Measurements from ENCODE around the gene PPP1CC.

- TF ChIP-seq, protein P1, sequence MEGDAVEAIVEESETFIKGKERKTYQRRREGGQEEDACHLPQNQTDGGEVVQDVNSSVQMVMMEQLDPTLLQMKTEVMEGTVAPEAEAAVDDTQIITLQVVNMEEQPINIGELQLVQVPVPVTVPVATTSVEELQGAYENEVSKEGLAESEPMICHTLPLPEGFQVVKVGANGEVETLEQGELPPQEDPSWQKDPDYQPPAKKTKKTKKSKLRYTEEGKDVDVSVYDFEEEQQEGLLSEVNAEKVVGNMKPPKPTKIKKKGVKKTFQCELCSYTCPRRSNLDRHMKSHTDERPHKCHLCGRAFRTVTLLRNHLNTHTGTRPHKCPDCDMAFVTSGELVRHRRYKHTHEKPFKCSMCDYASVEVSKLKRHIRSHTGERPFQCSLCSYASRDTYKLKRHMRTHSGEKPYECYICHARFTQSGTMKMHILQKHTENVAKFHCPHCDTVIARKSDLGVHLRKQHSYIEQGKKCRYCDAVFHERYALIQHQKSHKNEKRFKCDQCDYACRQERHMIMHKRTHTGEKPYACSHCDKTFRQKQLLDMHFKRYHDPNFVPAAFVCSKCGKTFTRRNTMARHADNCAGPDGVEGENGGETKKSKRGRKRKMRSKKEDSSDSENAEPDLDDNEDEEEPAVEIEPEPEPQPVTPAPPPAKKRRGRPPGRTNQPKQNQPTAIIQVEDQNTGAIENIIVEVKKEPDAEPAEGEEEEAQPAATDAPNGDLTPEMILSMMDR (IDR thresholded peaks at IDR 0.05; ENCODE audit: poor library complexity, severe bottlenecking) = no peak
- TF ChIP-seq EP300 (conservative IDR thresholded peaks at IDR 0.05; ENCODE audit: poor library complexity, severe bottlenecking) (no peak), RAD21 (conservative IDR thresholded peaks at IDR 0.05) (no peak), EZH2 (IDR thresholded peaks at IDR 0.05; ENCODE audit: borderline replicate concordance, insufficient read depth, low read length, poor library complexity, severe bottlenecking) (no peak)
- TF ChIP-seq, protein P2, sequence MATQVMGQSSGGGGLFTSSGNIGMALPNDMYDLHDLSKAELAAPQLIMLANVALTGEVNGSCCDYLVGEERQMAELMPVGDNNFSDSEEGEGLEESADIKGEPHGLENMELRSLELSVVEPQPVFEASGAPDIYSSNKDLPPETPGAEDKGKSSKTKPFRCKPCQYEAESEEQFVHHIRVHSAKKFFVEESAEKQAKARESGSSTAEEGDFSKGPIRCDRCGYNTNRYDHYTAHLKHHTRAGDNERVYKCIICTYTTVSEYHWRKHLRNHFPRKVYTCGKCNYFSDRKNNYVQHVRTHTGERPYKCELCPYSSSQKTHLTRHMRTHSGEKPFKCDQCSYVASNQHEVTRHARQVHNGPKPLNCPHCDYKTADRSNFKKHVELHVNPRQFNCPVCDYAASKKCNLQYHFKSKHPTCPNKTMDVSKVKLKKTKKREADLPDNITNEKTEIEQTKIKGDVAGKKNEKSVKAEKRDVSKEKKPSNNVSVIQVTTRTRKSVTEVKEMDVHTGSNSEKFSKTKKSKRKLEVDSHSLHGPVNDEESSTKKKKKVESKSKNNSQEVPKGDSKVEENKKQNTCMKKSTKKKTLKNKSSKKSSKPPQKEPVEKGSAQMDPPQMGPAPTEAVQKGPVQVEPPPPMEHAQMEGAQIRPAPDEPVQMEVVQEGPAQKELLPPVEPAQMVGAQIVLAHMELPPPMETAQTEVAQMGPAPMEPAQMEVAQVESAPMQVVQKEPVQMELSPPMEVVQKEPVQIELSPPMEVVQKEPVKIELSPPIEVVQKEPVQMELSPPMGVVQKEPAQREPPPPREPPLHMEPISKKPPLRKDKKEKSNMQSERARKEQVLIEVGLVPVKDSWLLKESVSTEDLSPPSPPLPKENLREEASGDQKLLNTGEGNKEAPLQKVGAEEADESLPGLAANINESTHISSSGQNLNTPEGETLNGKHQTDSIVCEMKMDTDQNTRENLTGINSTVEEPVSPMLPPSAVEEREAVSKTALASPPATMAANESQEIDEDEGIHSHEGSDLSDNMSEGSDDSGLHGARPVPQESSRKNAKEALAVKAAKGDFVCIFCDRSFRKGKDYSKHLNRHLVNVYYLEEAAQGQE (IDR thresholded peaks at IDR 0.05; ENCODE audit: borderline replicate concordance) = no peak
Observed at GRCh38 chr12:110745542-110746284, 3.0 kb upstream of the PPP1CC start.

All from neural cell (in vitro differentiated cells).